Activated CD8-positive, alpha-beta memory T cell treated with anti-CD3 and anti-CD28 coated beads for 24 hours (primary cell): Measurements from ENCODE around the gene PIK3CA.
"Not testable (repeated sequence)": the region's sequence is repeated elsewhere in the genome, so short reads cannot be mapped to it uniquely, and the experiment has no call there.

Experiments used
- DNase-seq: peaks from one replicate; pipeline ENCODE4 v3.0.0-alpha.2; 2020

PIK3CA gene

GRCh38 chr3:179215550-179215949 lies 67.4 kb downstream of the PIK3CA start:
- not testable (repeated sequence) for DNase-seq

- DNase-seq = not testable (repeated sequence)
Observed at GRCh38 chr3:179218213-179218612, 70.1 kb downstream of the PIK3CA start.

- no peak for DNase-seq
Observed at GRCh38 chr3:179223548-179223947, 75.4 kb downstream of the PIK3CA start.

- DNase-seq = no peak
Observed at GRCh38 chr3:179224584-179224983, 76.4 kb downstream of the PIK3CA start.

DNA sequence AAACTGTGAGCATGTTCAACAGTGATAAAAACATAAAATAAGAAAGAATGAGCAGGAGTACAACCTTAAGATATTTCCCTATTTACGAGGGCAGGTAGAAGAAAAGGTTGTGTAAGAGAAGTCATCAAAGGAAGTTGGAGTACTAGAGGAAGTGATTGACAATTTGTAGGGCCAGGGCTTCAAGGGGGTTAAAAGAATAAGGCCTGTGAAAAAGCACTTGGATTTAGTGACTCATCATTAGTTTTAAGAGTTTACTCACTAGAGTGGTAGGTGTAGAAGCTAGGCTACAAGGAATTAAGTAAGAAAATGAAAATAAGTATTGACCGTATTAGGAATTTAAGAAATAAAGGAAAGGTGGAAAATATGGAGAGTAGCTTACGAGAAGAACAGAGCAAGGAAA lies 79.2 kb downstream of the PIK3CA start:
- no peak for DNase-seq

DNA sequence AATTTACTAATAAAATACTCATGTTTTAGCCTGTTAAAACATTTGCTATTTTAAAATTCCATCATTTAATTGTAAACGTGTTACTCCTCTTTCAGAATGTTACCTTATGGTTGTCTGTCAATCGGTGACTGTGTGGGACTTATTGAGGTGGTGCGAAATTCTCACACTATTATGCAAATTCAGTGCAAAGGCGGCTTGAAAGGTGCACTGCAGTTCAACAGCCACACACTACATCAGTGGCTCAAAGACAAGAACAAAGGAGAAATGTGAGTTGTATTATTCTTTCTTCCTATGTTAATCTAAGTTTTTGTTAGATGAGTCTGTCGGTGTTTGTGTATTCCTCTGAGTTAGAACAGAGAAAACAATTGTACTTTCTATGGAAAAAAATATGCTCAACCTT lies 81.0 kb downstream of the PIK3CA start:
- no peak for DNase-seq

DNA sequence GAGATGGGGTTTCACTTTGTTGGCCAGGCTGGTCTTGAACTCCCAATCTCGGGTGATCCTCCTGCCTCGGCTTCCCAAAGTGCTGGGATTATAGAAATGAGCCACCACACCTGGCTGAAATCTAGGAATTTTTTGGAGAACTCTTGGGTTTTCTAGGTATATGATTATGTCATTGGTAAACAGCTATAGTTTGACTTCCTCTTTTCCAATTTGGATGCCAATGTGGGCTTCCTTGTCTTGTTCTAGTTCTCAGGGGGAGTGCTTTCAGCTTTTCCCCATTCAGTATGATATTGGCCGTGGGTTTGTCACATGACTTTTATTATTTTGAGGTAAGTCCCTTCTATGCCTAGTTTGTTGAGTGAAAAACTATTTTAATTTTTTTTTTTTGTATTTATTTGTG lies 84.9 kb downstream of the PIK3CA start:
- no peak for DNase-seq

GRCh38 chr3:179234199-179234598 lies 86.0 kb downstream of the PIK3CA start:
- no peak for DNase-seq

- DNase-seq = no peak
Observed at GRCh38 chr3:179236669-179237301, 88.6 kb downstream of the PIK3CA start.

DNA sequence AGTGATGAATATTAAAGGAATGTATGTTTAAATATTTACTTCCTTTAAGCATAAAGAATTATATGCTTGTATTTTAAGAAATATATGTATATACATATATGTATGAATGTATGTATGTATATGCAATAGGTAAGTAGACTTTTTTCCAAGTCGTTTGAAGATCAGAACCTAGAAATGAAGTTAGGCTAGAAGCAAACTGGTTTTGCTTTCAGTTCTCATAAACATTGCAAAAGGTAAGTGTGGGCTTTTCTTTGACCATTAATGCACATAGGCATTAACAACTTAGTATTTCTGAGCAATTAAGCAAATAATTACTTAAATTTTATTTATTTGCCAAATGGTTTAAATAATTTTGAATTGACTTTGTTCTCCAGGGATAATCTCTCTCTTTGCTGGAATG lies 92.1 kb downstream of the PIK3CA start:
- not testable (repeated sequence) for DNase-seq

DNA sequence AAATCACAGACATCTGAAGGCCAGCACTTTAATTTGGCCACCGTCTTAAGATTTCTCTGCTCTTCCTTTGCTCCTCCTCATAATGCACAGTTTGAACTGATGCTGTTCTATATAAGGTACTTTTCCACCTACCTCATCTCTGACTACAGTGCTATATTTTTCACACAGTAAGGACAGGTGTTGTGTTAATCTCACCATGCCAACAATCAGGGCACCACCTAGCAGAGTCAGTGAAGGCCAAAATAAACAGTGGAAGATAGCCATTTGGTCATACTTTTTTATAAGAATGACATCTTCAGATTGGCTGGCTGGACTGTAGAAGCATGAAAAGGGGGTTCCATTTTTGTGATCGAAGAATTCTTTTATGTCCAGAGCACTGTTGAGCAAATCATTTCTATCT lies 94.7 kb downstream of the PIK3CA start:
- DNase-seq = not testable (repeated sequence)

GRCh38 chr3:179244878-179245277 lies 96.7 kb downstream of the PIK3CA start:
- DNase-seq = no peak

DNA sequence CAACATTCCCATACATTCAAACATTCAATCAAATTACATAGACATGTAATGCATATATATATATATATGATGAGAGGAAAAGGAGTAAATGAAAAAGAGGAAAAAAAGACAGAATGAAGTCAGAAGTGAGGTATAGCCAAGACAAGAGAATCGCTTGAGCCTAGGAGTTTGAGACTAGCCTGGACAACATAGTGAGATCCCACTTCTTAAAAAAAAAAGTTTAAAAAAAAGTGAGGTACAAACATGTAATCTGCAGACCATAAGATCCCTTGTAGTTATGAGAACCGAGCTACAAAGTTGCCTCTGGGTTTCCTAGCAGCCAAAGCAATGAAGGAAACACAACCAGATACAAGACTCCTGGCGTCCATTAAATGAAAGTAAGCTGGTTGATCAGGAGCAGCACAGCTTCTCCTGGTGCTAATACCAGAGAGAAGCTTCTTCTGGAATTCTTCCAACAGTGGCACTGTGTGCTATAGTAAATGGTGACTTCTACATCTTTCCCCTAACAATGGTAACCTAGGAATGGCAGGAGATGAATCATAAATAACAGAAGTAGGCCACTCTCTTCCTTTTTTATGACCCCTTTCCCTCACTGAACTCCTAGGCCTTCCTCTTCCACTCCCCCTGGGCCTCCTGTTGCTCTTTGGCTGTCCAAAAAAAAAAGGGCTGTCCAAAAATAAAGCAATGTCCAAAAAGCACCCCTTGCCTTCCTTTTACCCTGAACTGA lies 99.3 kb downstream of the PIK3CA start:
- no peak for DNase-seq

DNA sequence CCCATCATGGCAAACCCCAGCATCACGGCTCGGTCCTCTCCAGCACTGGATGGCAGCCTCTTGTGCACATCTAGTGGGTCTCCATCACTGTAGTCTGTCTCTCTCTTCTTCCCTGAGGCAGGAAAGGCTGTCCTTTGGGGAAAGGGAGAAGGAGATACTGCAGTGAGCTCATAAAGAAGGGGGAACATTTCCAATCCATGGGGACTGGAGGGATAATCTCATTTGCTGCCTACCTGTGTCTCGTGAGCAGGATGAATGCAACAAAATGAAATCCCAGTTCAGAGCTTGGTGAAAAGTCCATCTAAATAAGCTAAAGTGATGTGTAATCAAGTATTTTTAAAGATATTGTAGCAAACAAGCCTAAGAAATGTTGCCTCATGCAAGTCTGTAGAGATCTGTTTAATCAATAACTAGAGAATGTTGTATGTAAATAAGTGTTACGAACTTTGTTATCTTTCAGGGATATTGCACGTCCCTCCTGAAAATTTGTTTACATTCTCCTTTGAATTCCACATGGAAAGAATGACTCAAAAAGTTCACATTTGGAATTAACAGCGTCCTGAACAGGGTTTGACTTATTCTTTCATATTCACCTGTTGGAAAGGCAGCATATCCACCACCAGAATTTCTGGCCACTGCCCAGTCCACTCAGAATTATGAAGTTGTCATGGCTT lies 102.8 kb downstream of the PIK3CA start, which contains the start of gene KCNMB3:
KCNMB3 (minus strand) TSS at position 312 of the 674 bp plus-strand sequence; CDS start at position 188, 124 bp downstream.
- no peak for DNase-seq

DNA sequence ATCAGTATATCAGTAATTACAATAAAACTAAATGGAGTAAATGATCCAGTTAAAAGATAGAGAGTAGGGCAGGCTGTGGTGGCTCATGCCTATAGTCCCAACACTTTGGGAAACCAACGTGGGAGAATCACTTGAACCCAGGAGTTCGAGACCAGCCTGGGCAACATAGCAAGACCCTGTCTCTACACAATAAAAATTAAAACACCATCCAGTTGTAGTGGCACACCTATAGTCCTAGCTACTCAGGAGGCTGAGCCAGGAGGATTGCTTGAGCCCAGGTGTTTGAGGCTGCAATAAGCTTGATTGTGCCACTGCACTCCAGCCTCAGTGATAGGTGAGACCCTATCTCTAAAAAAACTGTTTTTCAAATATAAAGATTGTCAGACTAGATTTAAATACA lies 108.7 kb downstream of the PIK3CA start:
- no peak for DNase-seq

- DNase-seq = not testable (repeated sequence)
Observed at GRCh38 chr3:179257742-179258141, 109.6 kb downstream of the PIK3CA start.

DNA sequence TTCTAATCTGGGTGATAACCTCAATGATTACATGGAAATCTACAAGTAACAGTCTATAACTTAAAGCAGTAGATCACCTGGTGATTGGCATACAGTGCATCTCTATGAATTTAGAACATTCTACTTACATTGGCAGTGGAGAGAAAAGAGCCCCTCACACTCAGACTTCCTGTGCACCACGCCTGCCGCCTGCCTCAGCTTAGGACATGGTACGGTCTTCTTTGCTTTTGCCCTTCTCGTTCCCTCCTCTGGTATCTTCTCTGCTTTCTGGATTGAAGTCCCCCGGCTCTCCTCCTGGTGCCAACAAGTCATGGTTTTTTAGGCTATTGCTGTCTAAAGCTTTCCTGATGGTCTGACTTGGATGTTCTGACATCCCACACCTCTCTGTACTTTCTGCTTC lies 110.7 kb downstream of the PIK3CA start:
- no peak for DNase-seq

DNA sequence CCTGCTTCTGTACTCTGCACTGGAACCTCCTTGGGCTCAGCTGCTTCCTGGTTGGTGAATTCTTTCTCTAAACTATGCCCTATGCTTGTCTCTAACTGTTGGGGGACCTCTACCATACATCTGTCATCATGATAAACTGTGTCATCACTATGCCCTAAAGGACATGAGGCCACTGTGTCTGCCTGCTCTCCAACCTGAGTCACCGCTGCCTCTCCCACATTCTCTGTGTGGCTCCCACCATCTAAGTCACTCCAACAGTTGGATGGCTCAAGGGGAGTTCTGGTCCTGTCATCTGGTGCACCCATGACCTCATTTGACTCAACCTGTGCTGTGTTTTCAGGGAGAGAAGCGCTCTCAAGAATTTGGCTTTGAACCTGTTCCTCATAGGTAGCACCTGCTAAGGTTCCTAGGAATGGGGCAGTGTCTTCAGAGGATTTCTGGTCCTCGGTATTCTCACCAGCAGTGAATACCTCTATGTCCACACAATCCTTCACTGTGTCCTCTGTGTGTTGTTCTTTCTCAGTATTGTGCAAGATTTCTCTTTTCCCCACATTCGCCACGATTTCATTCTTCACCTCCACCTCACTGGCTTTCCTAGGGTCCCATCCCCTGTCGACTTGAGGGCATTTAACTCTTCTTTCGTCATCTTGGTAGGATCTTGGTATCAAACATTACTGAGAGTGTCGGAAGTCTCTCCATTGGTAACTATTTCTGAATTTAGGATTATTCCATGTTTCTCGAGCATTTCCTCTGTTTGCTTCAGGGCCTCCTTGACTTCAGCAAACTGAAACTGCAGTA lies 112.0 kb downstream of the PIK3CA start:
- DNase-seq = not testable (repeated sequence)

- peak; percentile 82 for DNase-seq
Observed at GRCh38 chr3:179260949-179261765, 113.0 kb downstream of the PIK3CA start.

DNA sequence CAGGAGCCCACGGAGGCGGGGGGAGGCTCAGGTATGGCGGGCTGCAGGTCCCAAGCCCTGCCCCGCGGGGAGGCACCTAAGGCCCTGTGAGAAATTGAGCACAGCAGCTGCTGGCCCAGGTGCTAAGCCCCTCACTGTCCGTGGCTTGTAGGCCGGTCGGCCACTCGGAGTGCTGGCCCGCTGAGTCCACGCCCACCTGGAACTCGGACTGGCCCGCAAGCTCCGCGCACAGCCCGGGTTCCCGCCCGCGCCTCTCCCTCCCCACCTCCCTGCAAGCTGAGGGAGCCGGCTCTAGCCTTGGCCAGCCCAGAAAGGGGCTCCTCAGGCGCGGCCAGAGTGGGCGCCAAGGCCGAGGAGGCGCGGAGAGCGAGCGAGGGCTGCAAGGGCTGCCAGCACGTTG lies 115.0 kb downstream of the PIK3CA start:
- DNase-seq = no peak

- DNase-seq = no peak
Observed at GRCh38 chr3:179264449-179264848, 116.3 kb downstream of the PIK3CA start.

GRCh38 chr3:179265092-179265491 lies 116.9 kb downstream of the PIK3CA start:
- DNase-seq = no peak
